ENCODE results near the gene CCR2.
A peak's percentile ranks its signal among the peaks of the same experiment; 100 is the strongest.
"Not testable (repeated sequence)": the region's sequence is repeated elsewhere in the genome, so short reads cannot be mapped to it uniquely, and the experiment has no call there.

The CCR2 gene

DNA sequence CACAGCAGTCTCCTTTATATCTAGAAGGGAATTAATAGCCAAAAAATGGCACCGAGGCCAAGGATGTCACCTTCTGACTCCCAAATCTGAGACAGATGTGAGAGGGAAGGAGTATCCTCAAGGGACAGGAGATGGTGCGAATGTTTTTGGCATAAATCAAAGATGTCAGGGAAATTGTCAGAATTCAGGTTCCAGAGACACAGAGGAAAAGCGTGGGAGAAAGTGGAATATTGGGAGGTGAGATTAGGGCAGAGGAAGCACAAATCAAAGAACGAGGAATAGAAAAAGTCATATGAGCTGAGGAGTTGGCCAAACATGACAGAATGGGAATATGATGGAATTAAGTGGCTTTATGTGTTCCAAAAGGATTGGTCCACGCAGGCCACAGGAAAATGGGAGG is 46.9 kb downstream of the CCR2 start:
- no peak for DNase-seq

DNA sequence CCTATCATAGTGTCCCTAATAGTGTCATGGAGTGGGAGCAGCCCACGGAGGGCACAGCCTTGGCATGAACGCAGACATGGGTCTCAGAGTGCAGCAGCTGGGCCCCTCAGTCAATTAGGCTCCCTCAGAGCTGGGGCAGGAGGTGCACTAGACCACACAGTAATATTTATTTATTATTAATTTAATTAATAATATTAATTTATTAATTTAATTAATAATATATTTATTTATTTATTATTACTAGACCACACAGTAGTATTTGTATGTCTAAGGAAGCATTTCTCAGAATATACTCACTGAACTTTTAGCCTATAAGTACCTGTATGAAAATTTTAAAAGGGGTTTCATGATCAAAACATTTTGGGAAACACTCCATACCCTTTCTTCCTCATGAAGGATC is 47.7 kb downstream of the CCR2 start:
- no peak for DNase-seq

DNA sequence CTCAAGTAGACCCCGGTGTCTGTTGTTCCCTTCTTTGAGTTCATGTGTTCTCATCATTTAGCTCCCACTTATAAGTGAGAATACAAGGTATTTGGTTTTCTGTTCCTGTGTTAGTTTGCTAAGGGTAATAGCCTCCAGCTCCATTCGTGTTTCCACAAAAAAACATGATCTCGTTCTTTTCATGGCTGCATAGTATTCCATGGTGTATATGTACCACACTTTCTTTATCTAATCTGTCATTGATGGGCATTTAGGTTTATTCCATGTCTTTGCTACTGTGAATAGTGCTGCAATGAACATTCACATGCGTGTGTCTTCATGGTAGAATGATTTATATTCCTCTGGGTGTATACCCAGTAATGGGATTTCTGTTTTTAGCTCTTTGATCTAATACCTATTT is 49.0 kb downstream of the CCR2 start:
- DNase-seq, result not testable (repeated sequence)

GRCh38 chr3:46405301-46406019 is 51.5 kb downstream of the CCR2 start:
- DNase-seq, result peak in 1 of 56 donors; percentile 6

- no peak for DNase-seq
Measured at GRCh38 chr3:46406443-46406787, 52.5 kb downstream of the CCR2 start.

DNA sequence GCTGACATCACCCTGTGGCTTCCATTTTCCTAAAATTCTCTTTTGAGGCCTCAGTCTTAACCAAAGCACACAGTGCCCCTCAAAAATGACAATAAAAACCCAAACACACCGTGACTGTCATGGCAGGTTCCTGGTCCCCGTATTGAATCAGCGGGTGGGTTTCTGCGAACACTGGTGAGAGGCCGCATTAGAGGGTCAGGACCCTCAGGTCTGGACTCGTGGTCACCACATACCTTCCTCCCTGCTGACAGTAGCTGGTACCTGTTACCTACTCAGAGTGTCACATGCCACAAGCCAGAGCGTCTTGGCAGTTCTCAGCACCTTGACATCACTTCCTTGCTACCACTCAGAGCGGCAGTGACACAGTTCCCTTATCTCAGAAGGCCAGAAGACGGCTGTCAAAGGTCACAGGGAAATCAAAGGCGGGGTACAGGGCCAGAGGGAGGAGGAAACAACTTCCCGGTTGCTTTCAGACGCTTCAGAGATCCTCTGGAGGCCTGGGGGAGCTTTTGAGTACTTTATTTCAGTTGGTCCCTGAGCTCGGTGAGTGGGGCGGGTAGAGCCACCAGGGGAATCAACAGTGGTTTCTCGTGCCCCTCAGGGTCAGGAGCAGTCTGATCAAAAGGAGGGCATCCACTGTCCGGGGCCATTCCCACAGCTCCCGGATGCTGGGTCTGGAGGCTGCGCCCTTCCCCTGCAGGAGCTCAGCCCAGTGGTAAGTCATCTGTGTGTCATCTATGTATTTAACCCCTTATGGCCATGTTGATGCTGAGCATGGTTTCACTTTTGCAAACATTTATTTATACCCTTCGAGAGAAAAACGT is 53.1 kb downstream of the CCR2 start, which contains the start of the genes CCR5AS and CCRL2:
CCR5AS (minus strand) TSS at position 279 of the 824 bp plus-strand sequence.
CCRL2 (plus strand) TSS at position 472 of the 824 bp plus-strand sequence. CDS start 821 bp downstream, outside the sequence.
- peak in 11 of 56 donors; percentile 7 to 50 (median 19) for DNase-seq

DNA sequence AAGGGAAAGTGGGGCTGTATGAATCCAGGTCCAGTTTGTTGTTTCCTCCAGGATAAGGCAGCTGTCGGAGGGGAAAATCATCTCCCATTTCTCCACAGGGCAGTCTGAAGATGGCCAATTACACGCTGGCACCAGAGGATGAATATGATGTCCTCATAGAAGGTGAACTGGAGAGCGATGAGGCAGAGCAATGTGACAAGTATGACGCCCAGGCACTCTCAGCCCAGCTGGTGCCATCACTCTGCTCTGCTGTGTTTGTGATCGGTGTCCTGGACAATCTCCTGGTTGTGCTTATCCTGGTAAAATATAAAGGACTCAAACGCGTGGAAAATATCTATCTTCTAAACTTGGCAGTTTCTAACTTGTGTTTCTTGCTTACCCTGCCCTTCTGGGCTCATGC is 54.1 kb downstream of the CCR2 start:
- DNase-seq, result no peak

GRCh38 chr3:46408853-46409252 is 54.9 kb downstream of the CCR2 start:
- DNase-seq, result no peak

- peak in 8 of 56 donors; percentile 2 to 53 (median 20) for DNase-seq
Measured at GRCh38 chr3:46409739-46410489, 56.0 kb downstream of the CCR2 start.
